ENCODE results near the gene NUDT8. TPM values are rescaled to one million over a fixed set of nuclear protein-coding genes. Genes with fewer than 3 reads are reported as not detected.
A peak's percentile ranks its signal among the peaks of the same experiment; 100 is the strongest.

The NUDT8 gene
- total and polyA plus RNA-seq, 10 of the 15 experiments (the other 5 are each of a cell fraction or from before 2014, with no cell fraction given), result 0.32 to 18.2 (median 9.8) TPM

DNA sequence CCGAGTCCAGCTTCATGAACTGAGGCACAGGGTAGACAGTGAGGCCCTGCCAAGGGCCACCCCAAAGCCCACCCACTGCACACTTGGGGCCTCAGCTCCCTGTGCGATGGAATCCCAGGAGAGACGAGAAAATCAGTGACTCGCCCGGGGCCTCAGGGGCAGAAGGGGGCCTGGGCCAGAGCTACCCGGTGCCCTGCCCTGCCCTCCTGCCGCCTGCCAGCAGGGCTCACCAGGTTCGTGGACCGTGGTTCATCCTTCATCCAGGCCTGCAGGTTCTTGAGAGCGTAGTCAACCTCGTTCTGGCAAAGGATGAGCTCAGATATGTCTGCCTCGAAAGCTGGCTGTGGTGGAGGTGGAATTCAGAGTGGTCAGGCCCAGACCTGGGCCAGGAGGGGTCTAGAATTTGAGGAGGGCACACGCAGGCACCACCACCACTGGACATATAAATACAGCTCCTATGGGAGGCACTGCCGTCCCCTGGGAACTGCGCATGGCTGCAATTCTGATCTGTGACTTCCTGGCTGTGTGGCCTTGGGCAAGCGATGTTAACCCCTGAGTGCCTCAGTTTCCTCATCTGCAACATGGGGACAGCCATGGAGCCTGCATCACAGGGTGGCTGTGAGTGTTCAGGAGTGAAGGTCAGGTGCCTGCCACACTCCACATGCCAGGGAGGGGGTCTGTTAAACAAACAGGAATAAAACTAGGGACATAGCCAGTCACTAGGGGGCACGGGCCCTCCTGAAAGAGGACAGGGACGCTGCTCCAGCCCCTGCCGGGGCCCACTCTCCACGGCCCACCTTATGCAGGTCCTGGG lies 37.1 kb upstream of the NUDT8 start:
- H3K4me3 ChIP-seq, result no peak overlapping the region
- intact Hi-C loops (cut with micrococcal nuclease; ENCODE audit: unreplicated experiment) (no loop called here), in situ Hi-C loops (cut with MboI) (no loop called here)
- ChIA-PET CTCF (interaction anchor here (0.6 to 2.3 kb wide), 7 partner anchors 8 to 38 kb away, joined by 3 to 9 read pairs (median 5); partner anchors contain the start of genes ACY3 and NUDT8), SMC1A (ENCODE audit: uncharacterized antibody, unreplicated experiment) (interaction anchor here (0.6 to 1.1 kb wide), 2 partner anchors 24 to 34 kb away, joined by 4 to 6 read pairs; no protein-coding TSS in a partner anchor), POLR2A (no interaction called here), RAD21 (ENCODE audit: unreplicated experiment) (interaction anchor here (1.2 kb wide), 1 partner anchor 18 kb away, joined by 3 read pairs; no protein-coding TSS in a partner anchor)
- H4K20me1 ChIP-seq (ENCODE audit: control insufficient read depth, insufficient read depth), result no peaks in the 10 kb centered on the region
- FAIRE-seq (no peak), DNase-seq (ENCODE audit: low read depth, low spot score) (no peak), ATAC-seq (peak; percentile 25; the same call in 2 of the 3 replicates)
- TF ChIP-seq TBL1XR1 (IDR thresholded peaks at IDR 0.05; ENCODE audit: low read depth, low read length) (no peak), KDM1A (IDR thresholded peaks at IDR 0.05; ENCODE audit: borderline replicate concordance) (no peak), NR2C1 (IDR thresholded peaks at IDR 0.05) (no peak), ZNF384 (IDR thresholded peaks at IDR 0.05; ENCODE audit: borderline replicate concordance, low read depth, low read length) (no peak), EED (IDR thresholded peaks at IDR 0.05; ENCODE audit: low read depth) (no peak), RAD51 (IDR thresholded peaks at IDR 0.05) (no peak)
- TF ChIP-seq, protein P1, sequence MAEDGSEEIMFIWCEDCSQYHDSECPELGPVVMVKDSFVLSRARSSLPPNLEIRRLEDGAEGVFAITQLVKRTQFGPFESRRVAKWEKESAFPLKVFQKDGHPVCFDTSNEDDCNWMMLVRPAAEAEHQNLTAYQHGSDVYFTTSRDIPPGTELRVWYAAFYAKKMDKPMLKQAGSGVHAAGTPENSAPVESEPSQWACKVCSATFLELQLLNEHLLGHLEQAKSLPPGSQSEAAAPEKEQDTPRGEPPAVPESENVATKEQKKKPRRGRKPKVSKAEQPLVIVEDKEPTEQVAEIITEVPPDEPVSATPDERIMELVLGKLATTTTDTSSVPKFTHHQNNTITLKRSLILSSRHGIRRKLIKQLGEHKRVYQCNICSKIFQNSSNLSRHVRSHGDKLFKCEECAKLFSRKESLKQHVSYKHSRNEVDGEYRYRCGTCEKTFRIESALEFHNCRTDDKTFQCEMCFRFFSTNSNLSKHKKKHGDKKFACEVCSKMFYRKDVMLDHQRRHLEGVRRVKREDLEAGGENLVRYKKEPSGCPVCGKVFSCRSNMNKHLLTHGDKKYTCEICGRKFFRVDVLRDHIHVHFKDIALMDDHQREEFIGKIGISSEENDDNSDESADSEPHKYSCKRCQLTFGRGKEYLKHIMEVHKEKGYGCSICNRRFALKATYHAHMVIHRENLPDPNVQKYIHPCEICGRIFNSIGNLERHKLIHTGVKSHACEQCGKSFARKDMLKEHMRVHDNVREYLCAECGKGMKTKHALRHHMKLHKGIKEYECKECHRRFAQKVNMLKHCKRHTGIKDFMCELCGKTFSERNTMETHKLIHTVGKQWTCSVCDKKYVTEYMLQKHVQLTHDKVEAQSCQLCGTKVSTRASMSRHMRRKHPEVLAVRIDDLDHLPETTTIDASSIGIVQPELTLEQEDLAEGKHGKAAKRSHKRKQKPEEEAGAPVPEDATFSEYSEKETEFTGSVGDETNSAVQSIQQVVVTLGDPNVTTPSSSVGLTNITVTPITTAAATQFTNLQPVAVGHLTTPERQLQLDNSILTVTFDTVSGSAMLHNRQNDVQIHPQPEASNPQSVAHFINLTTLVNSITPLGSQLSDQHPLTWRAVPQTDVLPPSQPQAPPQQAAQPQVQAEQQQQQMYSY (CRISPR knock-in tag; IDR thresholded peaks at IDR 0.05), result no peak
- no peaks in the 10 kb centered on the region for H3K79me2 ChIP-seq (ENCODE audit: control insufficient read depth, insufficient read depth, low read length)
- 12% methylated on average over 20 of the region's 20 CpGs for WGBS (ENCODE audit: insufficient coverage, insufficient replicate concordance, low lambda C conversion rate, missing lambda C conversion rate)
- no peaks in the 10 kb centered on the region; the same call in 2 of the 3 replicates for H3K9me3 ChIP-seq (replicated peaks; ENCODE audit: control insufficient read depth, insufficient read depth, low read length)
- peaks cover 0 to 2% of the 10 kb centered on the region in 2 experiments; a peak in 2 of 4 replicates for H3K27me3 ChIP-seq (replicated peaks in 1 of 2; ENCODE audit: control insufficient read depth in 2 of 2, insufficient read depth in 2 of 2, low read length in 1 of 2)
- no peak overlapping the region for H3K9ac ChIP-seq (ENCODE audit: control insufficient read depth, insufficient read depth, low read length)
- no peak overlapping the region for H3K27ac ChIP-seq (ENCODE audit: control insufficient read depth, insufficient read depth)
- H3K4me1 ChIP-seq (ENCODE audit: control insufficient read depth, insufficient read depth, low read length), result peaks cover 9% of the 10 kb centered on the region; the same call in 1 of the 2 replicates
- BruUV-seq (replicated peaks), result no TSS peak
- H3K36me3 ChIP-seq (ENCODE audit: control insufficient read depth in 2 of 2, insufficient read depth in 2 of 2, low read length in 1 of 2), result no peaks in the 10 kb centered on the region
- H3K4me2 ChIP-seq (ENCODE audit: control insufficient read depth, insufficient read depth), result no peak overlapping the region
- no peak overlapping the region for H2AFZ ChIP-seq (ENCODE audit: control insufficient read depth, low read depth, low read length)
